NOMO-1 treated with DMSO at 0.1 percent for 48 hours (cell line): ENCODE measurements around the gene NFXL1.
A peak's percentile ranks its signal among the peaks of the same experiment; 100 is the strongest.
"Not testable (repeated sequence)": the region's sequence is repeated elsewhere in the genome, so short reads cannot be mapped to it uniquely, and the experiment has no call there.

Source experiments
- DNase-seq: peaks from one replicate; lab custom pipeline; 2025; ENCODE audit not compliant: unreplicated experiment; lab: John Stamatoyannopoulos, UW

Gene NFXL1

DNA sequence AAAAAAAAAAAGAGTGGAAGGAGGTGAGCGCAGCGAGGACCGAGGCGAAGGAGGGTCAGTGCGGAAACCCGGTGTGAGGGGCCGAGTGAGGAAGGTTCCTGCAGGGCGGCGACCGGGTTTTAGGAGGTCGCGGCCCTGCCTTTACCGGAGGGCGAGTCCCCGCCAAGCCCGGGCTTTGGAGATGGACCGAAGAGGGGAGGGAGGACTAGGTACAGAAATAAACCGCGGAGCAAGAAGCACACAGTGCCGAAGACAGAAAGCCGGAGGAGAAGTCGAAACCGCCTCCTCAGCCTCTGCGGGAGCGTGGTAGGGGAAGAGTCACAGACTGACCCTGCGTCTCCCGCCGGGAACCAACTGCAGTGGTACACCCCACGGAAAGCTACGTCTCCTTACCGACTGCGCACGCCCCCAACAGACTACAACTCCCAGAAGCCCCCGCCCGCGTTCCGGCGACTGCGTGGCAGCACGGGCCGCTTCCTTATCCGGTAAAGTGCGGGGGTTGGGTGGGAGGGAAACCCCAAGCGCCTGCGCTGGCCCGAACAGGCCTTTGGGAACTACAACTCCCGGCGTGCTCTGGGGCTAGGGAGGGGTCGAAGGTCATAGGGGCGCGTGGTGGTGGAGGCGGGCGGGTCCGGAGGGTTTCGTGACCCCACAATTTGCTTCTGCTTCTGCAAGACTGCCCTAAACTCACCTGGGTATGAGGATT is at the start of gene NFXL1:
NFXL1 (minus strand) TSS at position 364 of the 706 bp plus-strand sequence. CDS start 380 bp downstream, outside the sequence.
- peak; percentile 95 for DNase-seq

DNA sequence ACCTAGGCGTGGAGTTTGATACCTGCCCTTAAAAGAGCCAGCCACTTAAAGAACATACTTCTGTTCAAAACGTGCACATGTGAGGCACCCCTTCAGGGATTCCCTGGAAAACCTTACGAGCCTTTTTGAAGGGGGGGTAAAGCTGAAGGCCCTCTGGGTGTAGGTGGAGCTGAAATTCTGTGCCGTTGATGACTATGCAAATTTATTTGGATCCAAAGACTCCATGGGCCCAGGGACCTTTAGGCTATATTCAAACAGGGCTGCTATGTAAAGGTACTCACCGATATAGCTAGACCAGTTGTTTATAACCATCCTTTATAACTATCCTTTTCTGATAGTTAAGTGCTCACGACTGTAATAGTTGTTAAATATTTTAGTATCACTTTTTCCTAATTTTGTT is 40.3 kb upstream of the NFXL1 start:
- no peak for DNase-seq

DNA sequence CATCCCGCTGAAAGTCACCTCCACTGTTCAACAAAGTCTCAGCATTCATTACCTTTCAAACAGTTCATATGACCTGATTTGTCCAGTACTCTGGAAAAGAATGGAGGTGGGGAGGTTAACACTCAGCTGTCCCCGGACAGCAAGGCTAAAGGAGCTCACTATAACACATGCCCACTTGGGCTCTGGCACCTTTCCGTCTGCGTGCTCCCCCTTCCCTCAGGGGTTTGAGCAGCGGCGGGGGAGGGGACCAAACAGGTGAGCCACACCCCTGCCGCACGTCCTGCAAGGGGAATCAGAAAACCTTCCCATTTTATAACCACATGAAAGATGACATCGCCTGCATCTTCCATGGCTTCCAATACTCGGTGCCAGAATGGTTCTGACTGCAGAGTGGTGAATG is 39.9 kb upstream of the NFXL1 start:
- no peak for DNase-seq

DNA sequence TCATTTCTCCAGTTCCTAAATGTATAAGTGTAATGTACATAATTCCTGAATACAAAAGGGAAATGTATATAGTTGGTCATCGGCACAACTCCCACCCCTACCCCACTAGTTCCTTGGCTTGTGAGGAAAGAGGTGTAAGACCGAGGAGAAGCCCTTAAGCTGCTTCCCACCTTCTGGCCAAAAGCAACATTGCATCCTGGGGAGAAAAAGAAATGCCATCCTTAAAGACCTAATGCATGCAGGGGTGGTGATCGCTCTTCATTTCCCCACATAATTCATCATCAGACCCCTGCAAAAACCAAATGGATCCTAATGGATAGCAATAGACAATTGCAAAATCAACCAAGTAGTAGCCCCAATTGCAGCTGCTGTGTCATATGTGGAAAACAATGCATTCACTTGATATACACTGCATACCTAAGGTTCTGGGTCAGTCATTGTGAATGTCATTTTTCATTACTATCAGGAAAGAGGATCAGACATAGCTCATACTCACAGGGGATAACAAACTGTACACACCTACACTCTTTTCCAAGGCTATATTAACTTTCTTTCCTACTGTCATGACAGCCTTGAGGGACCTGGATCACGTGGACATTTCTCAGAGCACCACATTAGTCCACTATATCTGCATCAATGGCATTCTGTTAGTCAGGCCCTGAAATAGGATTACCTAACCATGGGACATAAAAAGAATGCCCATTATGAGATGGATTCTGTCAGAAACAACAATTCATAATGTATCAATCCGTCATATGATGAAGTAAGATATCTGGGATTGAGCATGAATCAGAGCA is 31.7 kb upstream of the NFXL1 start:
- no peak for DNase-seq

DNA sequence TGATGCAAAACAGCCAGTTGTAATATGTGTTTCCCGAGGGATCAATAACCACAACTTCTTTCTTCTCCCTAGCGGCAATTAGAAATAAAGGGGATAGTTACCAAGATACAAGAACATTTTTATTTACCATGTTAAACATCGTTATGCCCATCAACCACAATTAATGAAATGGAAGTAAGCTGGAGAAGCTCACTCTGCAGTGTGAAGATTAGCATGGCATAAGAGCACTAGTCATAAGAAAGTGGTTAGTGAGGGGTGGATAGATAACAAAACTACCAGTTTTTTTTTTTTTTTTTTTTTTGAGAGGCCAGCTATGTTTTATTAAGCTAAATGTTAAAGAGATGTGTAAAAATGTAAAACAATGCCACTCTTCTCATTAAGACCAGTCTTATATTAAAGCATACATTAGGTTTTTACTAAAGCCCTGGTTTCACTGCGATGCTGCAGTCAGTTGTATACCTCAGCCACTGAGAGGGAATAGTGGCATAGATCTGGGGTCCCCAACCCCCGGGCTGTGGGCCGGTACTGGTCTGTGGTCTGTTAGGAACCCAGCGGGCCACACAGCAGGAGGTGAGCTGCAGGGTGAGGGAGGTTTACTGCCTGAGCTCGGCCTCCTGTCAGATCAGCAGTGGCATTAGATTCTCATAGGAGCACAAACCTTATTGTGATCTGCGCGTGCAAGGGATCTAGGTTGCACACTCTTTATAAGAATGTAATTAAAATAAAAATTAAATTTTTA is 27.9 kb upstream of the NFXL1 start:
- no peak for DNase-seq

DNA sequence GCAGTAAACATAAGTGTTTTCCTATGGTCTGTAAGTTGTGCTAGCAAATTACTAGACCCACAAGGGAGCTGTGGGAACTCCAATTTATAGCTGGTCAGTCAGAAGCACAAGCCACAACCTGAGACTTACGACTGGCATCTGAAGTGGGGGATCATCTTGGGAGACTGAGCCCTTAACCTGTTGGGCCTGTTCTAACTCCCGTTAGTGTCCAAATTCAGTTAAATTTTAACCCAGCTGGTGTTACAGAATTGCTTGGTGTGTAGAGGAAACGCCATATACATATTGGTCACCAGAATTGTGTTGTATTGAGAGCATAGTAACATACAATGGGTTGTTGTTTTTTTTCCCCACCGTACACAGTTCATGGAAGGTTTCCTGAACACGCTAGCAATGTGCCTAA is 25.1 kb upstream of the NFXL1 start:
- DNase-seq: no peak

DNA sequence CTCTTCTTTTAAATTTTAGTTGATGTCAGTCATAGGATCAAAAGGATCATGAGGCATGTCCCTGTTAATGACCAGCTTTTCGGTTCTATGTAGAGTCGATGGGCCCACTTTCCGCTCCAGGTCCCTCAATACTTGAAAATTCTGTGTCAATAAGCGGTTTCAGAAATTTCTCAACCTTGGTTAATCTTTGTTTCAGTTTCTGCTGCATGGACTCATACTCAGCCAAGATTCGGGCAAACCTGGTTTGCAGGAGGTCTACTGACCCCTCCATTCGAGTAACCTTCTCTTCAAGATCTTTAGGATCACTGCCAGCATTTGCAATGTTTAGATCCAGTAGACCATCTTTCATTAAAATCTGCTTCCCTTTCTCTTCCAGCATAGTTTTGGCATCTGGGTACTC is 22.0 kb upstream of the NFXL1 start:
- no peak for DNase-seq

DNA sequence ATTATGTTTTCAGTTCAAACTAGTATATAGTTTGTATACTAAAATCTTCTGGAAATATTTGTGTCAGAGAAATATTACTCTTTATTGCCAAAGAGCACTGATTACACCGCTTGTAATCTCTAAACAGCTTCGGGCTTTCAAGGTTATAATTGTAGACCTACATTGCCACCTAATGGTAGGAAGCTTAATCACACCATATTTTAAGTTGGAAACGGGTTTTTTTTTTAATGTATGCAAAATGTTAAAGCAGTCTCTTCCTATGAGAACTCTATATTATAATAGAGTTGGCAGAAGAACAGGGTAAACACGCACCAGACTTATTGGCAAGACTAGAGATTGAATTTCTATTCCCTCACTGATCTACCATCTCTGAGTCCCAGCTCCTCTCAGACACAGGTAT is 19.5 kb upstream of the NFXL1 start:
- peak; percentile 54 for DNase-seq

DNA sequence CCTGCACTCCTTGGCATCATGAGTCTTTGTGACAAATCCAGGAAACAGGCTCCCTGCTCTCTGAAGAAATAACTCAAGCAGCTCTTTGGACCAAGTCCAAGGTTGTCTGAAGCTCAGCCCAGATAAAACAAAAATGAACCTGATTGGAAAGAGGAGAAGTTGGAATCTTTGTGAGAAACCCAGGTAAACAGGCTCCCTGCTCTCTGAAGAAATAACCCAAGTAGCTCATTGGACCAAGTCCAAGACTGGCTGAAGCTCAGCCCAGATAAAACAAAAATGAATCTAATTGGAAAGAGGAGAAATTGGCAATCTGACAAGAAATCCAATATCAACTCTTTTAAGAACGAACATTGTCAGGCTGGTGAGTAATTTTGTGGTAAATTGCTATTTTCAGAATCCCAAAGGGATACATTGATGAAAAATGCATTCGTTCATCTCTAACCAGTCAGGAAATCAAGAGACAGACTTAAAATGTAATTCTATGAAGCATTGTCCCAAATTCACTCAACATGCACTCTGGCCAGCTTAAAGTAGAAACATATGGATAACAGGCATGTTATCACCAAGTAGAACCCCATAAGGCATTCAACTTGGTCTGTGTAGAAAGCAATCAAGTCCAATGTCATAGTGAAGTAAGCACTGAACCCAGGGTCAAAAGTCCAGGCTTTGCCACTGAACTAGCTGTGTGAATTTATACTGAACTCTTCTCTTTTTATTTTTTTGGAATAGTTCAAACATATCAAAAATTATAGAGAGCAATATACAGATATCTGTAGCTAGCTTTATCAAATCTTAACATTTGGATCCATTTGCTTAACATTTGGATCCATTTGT is 16.8 kb upstream of the NFXL1 start:
- no peak for DNase-seq

DNA sequence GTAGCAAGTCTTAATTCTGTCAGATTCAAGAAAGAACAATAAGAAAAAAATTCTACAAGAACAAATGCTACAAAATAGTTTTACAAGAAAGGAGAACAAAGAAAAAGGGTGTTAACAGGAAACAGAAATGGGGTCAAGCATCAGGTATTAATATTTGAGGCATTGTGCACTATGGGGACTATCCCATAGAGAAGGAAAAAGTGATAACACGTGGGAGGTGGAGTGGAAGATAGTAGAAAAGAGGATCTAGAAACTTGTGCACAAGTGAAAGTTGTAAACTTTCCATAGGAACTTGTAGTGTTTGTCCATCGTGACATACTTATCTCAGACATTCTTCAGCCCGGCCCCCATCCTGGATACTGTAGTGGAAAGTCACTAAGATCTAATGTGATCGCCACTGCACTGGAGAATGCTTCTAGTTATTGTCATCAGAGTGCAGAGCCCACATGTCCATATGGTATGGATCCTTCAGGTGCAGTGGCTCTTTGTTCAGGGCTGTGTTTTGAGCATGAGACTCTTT is 15.4 kb upstream of the NFXL1 start:
- no peak for DNase-seq

DNA sequence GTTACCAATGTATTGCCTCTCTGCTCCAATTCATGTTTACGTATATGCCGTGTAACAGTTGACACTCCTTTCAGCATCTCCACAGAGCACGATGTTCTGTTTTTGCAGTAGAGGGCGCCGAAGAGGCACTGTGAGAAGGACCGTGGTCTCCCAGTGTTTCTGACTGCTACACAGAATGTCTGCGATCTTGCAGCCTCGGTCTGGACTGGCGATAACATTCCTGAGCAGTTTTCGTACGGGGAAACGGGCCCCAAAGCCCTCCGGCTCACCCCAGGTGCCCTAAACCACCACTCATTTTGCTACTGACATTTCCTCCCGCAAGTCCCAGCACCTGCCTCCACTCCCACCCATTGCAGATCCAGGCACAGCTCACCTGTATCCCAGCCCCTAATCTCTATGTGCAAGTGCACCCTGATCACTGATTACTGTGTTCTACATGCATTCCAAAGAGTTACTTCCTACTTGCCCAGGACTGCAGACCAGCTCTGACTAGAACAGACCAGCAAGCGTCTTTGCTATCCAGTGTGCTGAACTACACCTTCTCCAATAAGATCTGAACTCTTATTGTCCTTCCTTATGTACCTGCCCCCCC is 12.4 kb upstream of the NFXL1 start:
- no peak for DNase-seq

DNA sequence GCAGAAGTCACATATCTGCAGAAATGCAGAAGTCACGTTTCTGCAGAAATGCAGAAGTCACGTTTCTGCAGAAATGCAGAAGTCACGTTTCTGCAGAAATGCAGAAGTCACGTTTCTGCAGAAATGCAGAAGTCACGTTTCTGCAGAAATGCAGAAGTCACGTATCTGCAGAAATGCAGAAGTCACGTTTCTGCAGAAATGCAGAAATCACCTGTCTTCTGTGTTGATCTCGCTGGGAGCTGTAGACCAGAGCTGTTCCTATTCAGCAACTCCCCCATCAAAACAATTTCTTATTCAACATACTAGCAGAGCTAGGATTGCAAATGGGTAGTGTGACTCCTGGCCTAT is 8.9 kb upstream of the NFXL1 start:
- not testable (repeated sequence) for DNase-seq

DNA sequence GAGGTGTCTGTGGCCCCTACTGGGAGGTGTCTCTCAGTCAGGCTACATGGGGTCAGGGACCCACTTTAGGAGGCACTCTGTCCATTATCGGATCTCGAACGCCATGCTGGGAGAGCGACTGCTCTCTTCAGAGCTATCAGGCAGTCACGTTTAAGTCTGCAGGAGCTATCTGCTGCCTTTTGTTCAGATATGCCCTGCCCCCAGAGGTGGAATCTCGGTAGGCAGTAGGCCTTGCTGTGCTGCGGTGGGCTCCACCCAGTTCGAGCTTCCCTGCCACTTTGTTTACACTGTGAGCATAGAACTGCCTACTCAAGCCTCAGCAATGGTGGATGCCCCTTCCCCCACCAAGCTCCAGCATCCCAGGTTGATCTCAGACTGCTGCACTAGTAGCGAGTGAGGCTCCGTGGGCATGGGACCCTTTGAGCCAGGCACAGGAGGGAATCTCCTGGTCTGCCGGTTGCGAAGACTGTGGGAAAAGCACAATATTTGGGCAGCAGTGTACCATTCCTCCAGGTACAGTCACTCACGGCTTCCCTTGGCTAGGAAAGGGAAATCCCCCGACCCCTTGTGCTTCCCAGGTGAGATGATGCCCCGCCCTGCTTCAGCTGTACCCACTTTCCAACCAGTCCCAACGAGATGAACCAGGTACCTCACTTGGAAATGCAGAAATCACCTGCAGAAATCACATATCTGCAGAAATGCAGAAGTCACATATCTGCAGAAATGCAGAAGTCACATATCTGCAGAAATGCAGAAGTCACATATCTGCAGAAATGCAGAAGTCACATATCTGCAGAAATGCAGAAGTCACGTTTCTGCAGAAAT is 8.3 kb upstream of the NFXL1 start:
- DNase-seq: not testable (repeated sequence)

DNA sequence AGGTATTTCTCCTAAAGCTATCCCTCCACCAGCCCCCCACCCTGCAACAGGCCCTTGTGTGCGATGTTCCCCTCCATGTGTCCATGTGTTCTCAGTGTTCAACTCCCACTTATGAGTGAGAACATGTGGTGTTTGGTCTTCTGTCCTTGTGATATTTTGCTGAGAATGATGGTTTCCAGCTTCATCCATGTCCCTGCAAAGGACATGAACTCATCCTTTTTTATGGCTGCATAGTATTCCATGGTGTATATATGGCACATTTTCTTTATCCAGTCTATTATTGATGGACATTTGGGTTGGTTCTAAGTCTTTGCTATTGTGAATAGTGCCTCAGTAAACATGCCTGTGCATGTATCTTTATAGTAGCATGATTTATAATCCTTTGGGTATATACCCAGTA is 2.8 kb upstream of the NFXL1 start:
- not testable (repeated sequence) for DNase-seq

DNA sequence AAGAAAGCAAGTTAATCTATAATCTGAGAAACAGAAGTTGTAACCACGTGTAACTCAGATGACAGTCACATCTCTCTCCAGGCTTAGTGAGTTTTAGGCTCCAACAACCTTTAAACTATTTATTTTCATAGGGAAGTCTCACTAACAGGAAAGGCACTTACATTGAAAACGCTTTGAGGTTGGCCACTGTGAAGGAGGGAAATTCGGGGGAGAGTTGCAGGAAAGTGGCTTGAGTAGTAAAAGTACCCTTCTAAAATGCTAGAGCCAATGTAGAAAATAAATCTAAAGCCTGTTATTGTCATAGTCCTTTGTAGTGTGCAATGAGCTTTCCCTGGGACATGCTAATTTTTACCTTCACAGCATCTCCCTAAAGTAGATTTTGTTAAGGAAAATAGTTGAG is 995 bp upstream of the NFXL1 start:
- no peak for DNase-seq

DNA sequence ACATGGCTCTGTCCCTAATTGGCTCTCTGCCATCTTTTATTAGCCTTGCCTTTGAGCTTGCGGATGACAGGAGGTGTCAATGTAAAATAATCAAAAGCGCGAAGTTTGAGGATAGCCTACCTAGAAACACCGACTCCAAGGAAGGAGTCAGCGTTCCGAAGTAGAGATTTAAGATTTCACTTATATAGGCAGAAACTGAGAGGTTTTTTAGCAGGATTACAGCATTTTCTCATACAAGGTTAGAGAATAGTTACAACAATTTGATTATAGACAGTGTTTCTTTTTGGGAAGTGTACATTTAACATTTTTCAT is 499 bp upstream of the NFXL1 start:
- DNase-seq: no peak

DNA sequence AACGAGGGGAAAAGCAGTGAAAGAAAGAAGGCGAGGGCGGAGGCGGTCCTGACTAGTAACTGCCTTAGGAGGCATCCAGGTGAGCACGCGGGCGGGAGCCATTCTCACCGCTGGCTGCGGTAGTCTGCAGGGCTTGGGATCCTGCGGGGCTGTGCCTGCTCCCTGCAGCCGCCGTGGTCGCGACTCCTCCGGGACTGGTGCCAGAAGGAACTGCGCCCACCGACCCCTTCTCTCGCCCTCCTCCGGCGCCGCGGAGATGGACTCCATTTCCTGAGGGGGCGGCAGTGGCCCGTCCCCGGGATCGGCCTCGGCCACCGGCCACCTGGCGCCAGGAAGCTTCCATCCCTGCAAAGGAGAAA is 543 bp downstream of the NFXL1 start:
- DNase-seq: no peak

DNA sequence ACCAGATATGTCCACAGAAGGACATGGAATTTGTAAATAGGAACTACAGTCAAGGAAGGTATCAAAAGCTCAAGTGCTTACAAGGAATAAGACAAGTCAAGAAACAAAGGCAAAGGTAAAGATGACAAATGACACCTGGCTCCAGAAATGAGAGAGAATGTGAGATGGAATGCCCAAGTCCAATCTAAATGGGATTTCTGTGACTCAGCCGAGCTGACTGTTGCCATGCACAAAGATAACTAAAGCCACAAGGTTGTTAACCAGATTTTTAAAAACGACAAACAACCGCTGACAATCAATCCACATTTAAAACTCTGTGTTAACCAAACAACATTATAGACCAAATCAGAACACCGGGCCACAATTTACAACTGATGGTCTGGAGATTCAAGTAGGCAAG is 1.1 kb downstream of the NFXL1 start:
- no peak for DNase-seq

DNA sequence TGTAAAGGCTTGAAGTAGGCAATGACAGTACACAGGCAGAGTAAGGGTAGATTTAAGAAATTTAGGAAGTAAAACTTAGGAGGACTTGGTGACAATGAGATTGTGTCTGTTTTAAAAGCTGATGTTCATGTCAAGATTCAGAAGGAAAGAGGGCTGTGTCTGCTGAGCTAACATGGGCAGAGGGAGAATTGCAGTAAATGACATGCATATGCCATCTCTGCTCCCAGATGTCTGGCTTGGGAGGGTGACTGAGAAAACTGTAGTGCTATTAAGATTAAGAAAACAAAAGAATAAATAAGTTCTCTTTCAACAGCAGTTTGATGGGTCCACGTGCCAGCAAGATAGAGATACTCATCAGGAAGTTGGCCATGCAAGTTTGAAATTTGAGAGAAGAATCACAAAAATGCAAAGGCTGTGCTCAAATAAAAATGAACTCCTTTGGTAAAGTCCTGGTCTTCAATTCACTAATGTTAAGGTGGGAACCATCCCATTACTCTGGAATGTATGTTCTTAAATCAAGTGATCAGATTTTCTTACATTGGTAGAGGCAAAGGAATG is 7.2 kb downstream of the NFXL1 start:
- no peak for DNase-seq

DNA sequence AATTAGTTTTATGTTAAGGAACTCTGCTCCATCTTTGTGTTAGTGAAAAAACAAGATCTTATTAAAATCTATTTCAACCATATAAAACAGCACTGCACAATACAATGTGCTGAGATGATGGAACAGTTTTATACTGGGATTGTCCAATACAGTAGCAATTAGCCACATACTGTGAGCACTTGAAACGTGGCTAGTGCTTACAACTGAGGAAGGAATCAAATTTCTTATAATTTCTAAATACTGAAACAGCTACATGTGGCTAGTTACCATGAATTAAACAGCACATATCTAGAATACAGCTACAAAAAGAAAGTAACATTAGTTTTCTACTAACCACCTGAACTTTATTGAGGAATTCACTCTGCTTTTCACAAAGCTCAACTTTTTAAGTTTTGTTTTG is 14.7 kb downstream of the NFXL1 start:
- no peak for DNase-seq
